Suppressor macrophage treated with lipopolysaccharide for 4 hours (primary cell): ENCODE measurements around the gene MGP.

ENCODE experiments used
- DNase-seq: peaks from one replicate; pipeline ENCODE4 v3.0.0-alpha.2; 2020

The MGP gene

DNA sequence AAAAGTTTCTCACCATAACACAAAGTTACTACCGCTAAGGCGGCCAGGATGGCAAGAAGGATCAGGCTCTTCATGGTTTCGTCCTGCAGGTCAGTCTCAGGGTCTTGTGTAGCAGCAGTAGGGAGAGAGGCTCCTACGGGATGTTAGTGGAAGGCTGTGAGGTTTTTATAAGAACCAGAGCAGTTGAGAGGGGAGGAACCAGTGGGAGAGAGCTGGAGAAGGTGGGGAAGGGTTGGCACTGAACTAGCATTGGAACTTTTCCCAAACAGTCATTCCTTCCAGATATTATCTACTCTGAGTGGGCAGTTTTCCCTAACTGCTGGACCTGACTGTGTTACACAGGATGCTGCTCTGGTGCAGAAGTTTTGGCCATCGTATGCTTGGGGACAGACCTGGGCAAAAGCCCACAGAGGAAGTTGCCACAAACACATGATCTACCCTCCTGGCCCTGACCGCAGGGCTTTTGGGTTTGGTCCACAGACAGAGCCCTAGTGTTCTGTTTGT lies at the start of gene MGP:
Gene MGP (minus strand): TSS at position 137 of the 504 bp plus-strand sequence. CDS start 63 bp downstream, at position 74.
- DNase-seq: no peak

DNA sequence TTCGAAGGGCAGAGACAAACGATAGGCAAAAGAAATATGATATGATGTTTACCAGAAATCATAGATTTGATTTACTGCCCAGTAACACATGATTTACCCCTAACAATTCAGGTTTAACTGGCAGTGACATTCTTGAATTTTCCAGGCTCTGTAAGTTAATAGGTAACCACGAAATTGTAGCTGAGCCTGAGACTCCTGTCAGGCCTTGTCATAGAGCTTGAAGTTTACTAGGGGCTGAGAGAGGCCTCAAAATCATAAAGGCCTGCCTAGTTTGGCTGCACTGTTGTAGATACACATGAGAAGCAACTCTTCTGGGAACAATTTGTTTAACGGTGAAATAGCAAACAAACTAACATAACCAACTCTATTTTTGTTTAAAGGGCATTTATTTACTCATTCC lies 49.4 kb upstream of the MGP start:
- DNase-seq: no peak

GRCh38 chr12:14934511-14934910 lies 48.9 kb upstream of the MGP start:
- no peak for DNase-seq

- no peak for DNase-seq
Measured at GRCh38 chr12:14931791-14932560, 46.3 kb upstream of the MGP start.

- DNase-seq: no peak
Measured at GRCh38 chr12:14931359-14931758, 45.7 kb upstream of the MGP start.

DNA sequence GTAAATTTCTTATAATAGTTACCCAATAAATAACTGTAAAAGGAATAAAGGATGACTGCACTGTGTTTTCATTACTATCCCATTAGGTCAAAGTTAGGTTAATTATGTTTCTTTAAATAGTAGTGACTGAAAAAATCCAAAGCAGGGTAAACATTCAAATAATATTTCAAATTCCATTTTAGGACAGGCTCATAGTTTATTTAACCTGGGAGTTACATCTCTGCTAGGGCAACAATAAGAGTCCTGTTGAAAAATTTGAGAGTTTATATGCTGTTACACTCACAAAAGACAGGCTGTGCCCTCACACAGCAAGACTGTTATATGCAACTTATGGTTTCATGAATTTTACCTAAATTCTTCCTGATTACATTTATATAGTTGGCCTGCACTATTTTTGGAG lies 44.6 kb upstream of the MGP start:
- no peak for DNase-seq

DNA sequence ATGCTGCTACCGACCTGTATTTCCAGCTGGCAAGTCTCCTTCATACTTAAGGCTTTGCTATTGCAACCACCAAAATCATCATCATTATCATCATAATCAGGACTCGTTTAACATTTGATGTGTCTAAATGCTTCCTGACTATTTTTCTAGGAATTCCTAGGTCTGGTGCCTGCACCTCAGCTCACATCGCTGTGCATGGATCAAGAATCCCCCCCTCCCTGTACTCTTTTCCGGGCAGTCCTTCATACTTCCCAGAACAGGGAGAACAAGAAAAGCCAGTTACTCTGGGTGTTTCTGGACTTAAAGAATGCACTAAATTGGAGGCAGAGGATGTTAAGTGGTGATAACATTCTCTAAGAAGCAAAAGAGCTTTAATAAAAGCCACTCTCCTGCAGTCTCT lies 43.3 kb upstream of the MGP start:
- no peak for DNase-seq

GRCh38 chr12:14927267-14927666 lies 41.6 kb upstream of the MGP start:
- DNase-seq: no peak

- no peak for DNase-seq
Measured at GRCh38 chr12:14924541-14924940, 38.9 kb upstream of the MGP start.

DNA sequence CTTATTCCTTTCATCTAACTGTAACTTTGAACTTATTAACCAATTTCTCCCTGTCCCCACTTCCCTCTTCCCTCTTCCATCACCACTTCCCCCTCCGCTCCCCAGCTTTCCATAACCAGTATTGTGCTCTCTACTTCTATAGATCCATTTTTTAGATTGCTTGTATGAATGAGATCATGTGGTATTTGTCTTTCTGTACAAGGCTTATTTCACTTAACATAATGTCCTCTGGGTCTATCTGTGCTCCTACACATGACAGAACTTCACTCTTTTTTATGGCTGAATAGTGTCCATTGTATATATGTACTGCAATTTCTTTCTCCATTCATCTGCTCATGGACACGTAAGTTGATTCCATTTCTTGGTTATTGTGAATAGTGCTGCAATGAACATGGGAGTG lies 38.3 kb upstream of the MGP start:
- DNase-seq: no peak

DNA sequence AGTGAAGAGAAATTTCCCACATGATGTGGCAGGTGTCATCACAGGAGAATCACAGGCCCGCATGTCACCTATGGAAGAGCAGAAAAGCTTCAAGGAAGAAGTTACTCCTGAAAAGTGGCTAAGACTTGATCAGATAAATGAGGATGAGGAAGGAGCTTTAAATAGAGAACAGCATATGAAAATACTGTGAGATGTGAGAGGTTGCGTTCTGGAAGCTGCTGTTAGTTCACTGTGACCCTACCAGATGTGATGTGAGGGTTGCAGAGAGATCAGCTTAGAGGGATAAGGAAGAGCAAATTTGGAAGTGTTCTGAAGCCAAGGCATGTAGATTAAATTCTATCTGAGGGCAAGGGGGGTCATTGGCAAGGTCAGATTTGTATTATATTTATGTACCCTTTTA lies 35.6 kb upstream of the MGP start:
- DNase-seq: no peak

DNA sequence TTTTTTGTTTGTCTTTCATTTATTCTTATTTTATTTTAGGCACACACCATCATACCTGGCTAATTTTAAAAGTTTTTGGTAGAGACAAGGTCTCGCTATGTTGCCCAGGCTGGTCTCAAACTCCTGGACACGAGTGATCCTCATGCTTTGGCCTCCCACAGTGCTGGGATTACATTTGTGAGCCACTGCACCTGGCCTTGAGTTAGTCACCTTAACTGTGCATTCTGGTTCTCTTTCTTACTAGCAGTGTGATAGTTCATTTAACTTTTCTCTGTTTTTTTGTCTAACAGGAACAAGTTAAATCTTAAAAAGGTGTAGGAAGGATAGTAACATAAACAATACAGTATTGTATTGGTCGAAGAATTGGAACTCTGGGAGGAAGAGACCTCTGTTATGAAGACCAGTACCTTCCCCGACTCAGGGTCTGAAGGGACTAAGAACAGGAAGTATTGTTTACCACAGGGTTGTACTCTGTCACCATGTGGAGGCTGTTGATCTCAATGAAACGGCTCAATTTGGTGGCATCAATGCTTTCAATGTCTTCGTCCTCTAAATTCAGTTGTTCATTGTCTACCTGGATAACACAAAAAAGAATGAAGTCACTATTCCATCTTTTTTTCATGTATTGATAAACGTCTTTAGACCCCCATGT lies 34.9 kb upstream of the MGP start:
- DNase-seq: no peak

- no peak for DNase-seq
Measured at GRCh38 chr12:14919455-14919854, 33.8 kb upstream of the MGP start.

DNA sequence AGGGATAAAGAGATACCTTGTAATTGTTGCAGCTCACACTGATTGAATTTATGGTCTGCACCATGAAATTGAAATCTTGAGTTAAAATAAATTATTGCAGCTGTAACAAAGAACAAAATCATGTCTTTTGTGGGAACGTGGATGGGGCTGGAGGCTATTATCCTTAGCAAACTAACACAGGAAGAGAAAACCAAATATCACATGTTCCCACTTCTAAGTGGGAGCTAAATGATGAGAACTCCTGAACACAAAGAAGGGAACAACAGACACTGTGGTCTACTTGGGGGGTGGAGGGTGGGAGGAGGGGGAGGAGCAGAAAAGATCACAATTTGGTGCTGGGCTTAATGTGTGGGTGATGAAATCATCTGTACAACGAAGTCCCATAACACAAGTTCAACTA lies 30.1 kb upstream of the MGP start:
- no peak for DNase-seq

- DNase-seq: no peak
Measured at GRCh38 chr12:14913381-14913781, 27.7 kb upstream of the MGP start.

DNA sequence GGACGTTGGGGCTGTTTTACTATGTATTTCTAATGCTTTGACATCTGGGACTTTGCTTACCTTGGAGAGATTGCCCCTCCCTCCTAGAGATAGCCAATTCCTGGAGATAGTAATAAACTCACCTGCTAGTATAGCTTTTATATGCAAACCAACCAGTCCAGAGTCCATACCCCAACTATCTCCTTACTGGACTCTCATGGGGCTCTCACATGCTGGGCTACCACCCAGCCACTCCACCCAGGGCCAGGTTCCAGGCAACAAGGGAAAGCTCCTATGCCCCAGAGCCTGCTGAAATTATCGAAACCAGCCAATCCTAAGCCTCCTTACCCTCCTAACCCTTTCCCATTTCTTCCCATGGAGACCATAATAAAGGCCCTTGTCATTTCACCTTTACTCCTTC lies 25.5 kb upstream of the MGP start:
- no peak for DNase-seq

- DNase-seq: no peak
Measured at GRCh38 chr12:14910090-14910915, 24.6 kb upstream of the MGP start.

DNA sequence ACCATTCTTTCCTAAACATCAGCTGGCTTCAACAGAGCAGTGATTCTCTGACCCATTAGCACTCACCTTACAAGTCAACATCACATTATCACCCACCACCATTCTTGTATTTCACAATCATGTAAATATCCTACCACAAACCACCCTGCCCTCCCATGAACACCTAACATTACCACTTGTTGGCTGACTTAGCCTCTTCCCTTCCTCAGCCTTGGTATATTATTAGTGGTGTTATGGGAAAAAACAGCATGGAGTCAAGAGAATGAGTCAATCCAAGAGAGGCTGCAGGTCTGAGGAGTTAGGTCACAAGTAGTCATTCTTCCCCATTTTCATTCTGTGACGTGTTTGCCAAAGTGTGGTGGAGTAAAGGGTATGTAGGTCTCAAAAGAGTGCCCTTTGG lies 22.3 kb upstream of the MGP start:
- peak; percentile 5 for DNase-seq

GRCh38 chr12:14906114-14906513 lies 20.5 kb upstream of the MGP start:
- DNase-seq: no peak

DNA sequence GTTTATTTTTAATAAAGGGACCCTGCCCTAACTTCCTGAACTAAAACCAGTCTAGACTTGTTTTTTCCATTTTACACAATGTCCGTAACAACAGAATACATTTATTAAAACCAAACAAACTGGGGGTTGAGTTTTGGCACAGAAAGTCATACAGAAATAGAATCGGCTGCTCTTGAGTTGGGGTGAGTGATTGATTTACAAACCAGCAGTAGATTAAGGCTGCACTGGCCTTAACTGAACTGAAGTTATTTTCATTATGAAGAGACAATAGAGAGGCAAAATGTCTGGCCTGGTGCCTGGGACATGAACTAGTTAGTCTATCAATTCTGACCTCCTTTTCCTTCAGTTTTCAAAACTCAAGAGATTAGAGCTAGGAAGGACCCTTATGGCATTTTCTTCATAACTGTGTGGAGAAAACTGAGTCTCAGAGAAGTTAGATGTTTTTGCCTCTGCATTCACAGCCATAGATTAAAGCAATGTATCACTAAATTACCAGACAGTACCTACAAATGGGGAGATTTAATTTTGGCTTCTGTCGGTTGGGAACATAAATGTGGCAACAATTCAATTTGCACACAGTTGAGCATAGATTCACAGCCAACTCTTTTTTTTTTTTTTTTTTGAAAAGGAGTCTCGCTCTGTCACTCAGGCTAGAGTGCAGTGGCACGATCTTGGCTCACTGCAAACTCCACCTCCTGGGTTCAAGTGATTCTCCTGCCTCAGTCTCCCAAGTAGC lies 19.8 kb upstream of the MGP start:
- no peak for DNase-seq

DNA sequence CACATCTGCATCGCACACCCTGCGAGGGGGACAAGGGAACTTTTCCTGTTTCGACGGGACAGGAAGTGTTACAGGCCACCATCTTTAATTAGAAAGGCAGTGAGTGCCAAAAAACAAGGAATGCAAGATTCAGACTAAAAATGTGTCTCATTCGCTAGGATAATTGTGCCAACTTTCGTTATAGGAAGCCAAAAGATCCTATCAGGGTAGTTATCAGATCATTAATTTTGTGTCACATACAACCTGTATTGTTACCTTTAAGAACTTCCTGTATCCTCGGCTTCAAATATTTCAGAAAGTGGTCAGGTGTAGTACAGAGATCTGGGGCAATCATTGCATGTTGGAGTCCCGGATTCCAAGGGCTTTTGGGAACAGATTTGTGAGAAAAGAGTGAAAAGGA lies 19.2 kb upstream of the MGP start:
- DNase-seq: no peak

DNA sequence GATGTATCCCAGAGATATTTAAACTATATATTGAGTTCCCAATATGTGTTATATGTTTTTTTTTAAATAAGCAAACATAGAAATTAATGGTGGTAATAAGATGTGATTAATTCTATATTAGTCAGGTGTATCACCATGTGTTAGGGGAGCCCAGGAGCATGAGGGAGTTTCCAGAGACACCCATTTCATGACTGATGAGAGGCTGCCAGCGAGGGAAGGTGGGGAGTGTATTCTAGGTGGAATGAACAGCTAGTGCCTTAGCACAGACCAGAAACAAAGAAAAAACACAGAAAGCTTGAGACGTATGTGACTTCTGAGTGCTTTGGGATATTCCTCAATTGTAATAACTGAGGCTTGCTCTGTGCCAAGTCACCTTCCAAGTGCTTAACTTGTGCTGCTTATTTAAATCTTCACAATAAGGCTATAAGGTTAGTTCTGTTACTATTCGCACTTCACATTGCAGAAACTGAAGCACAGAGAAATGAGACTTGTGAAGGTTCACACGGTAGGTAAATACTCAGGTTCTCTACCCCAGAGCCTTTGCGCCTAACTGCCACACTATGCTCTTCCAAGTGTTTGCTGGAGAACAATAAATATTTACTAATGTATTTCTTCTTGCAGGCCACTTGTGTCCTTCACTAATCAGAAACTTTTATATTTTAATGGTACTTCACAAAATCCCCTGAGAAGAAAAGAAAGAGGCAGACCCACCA lies 17.9 kb upstream of the MGP start:
- DNase-seq: no peak
